Motor neuron (in vitro differentiated cells): ENCODE results near the gene LIAS. TPM values are rescaled to one million over a fixed set of nuclear protein-coding genes. Genes with fewer than 3 reads are reported as not detected.

ENCODE experiments used
- total RNA-seq, 8 experiments: library from RNA; unstranded; fragments of 300-600 nt; gene quantifications; 2 replicates each; pipeline versions ENCODE4 v1.2.3 to v1.2.4, GENCODE V29; 2022

LIAS gene
- total RNA-seq, 8 experiments from 2014 or later, result 15.1 to 35.0 (median 21.6) TPM

Other genes starting within 250 kb of the LIAS start
- 10 to 100 TPM; 21.5 to 89.7 (median 35.8) TPM for gene RFC1, start 92.7 kb upstream of the LIAS start, total RNA-seq
- 1 to 10 TPM in 2 of 8 experiments, under 1 TPM in 6; 0.54 to 3.7 (median 0.80) TPM for gene KLB, start 52.1 kb upstream of the LIAS start, total RNA-seq
- 1,000 to 10,000 TPM; 1,536 to 3,891 (median 1,936) TPM for gene RPL9, start 134 bp upstream of the LIAS start, total RNA-seq
- 10 to 100 TPM; 22.7 to 63.6 (median 36.3) TPM for gene UGDH, start 68.4 kb downstream of the LIAS start, total RNA-seq
- 10 to 100 TPM; 14.2 to 38.4 (median 26.1) TPM for gene SMIM14, start 179.8 kb downstream of the LIAS start, total RNA-seq
- 10 to 100 TPM; 26.2 to 69.4 (median 37.4) TPM for gene UBE2K, start 239.1 kb downstream of the LIAS start, total RNA-seq